ENCODE data around the gene DNAH8. TPM values are rescaled to one million over a fixed set of nuclear protein-coding genes. Genes with fewer than 3 reads are reported as not detected.

The DNAH8 gene
- total and polyA plus RNA-seq, 10 donors = 0.20 to 15.6 (median 5.2) TPM

GRCh38 chr6:38722727-38723334 is 7.7 kb downstream of the DNAH8 start:
- Histone ChIP-seq H3K36me3 (no peaks in the 10 kb centered on the region), H3K4me1 (no peaks in the 10 kb centered on the region), H3K27me3 (replicated peaks in 1 of 7) (peaks cover 0 to 19% (median 5%) of the 10 kb centered on the region in 7 donors), H3K9me3 (peaks cover 0 to 12% (median 0%) of the 10 kb centered on the region in 8 donors), H3K4me3 (peak overlapping the region in 6 of 8 donors; percentile 3 to 57 (median 16)), H3K27ac (peak overlapping the region in 5 of 8 donors; percentile 10 to 46 (median 38))
- DNase-seq = no peak
- 83 to 91% (median 88%) methylated on average over 26 of the region's 26 CpGs for WGBS, 5 donors
- intact Hi-C loops (cut with DNase I; ENCODE audit: low total_unique reads) = no loop called here
- TF ChIP-seq POLR2A (IDR thresholded peaks at IDR 0.05) (no peak), POLR2AphosphoS5 (IDR thresholded peaks at IDR 0.05) (peak in 1 of 3 donors; percentile 49)

GRCh38 chr6:38723783-38724182 is 8.7 kb downstream of the DNAH8 start:
- Histone ChIP-seq H3K27ac (peak overlapping the region in 2 of 8 donors; percentile 42 to 46), H3K9me3 (peaks cover 0 to 12% (median 0%) of the 10 kb centered on the region in 8 donors), H3K4me3 (peak overlapping the region in 4 of 8 donors; percentile 9 to 57 (median 25)), H3K36me3 (no peaks in the 10 kb centered on the region), H3K27me3 (replicated peaks in 1 of 7) (peaks cover 0 to 18% (median 5%) of the 10 kb centered on the region in 7 donors), H3K4me1 (no peaks in the 10 kb centered on the region)
- DNase-seq = no peak
- WGBS, 5 donors = 83 to 99% (median 91%) methylated on average over 5 of the region's 5 CpGs
- intact Hi-C loops (cut with DNase I; ENCODE audit: low total_unique reads) = no loop called here
- TF ChIP-seq CTCF (IDR thresholded peaks at IDR 0.05 in 8 of 11, conservative IDR thresholded peaks at IDR 0.05 in 3 of 11) = no peak
- TF ChIP-seq POLR2AphosphoS5 (IDR thresholded peaks at IDR 0.05) = no peak
- TF ChIP-seq POLR2A (IDR thresholded peaks at IDR 0.05) = no peak

- Histone ChIP-seq H3K9me3 (peaks cover 0 to 12% (median 0%) of the 10 kb centered on the region in 8 donors), H3K4me3 (peak overlapping the region in 2 of 8 donors; percentile 8 to 57), H3K36me3 (no peaks in the 10 kb centered on the region), H3K4me1 (no peaks in the 10 kb centered on the region), H3K27me3 (replicated peaks in 1 of 7) (peaks cover 0 to 12% (median 5%) of the 10 kb centered on the region in 7 donors), H3K27ac (no peak overlapping the region)
- WGBS, 5 donors = 66 to 87% (median 72%) methylated on average over 5 of the region's 5 CpGs
- intact Hi-C loops (cut with DNase I; ENCODE audit: low total_unique reads) = no loop called here
- DNase-seq = no peak
- no peak for TF ChIP-seq POLR2AphosphoS5 (IDR thresholded peaks at IDR 0.05)
- TF ChIP-seq CTCF (IDR thresholded peaks at IDR 0.05 in 8 of 11, conservative IDR thresholded peaks at IDR 0.05 in 3 of 11) = no peak
- TF ChIP-seq POLR2A (IDR thresholded peaks at IDR 0.05) = no peak
These were observed 9.2 kb downstream of the DNAH8 start for GRCh38 chr6:38724343-38724742.

- no peak for TF ChIP-seq POLR2AphosphoS5 (IDR thresholded peaks at IDR 0.05)
- no peak for TF ChIP-seq CTCF (IDR thresholded peaks at IDR 0.05 in 8 of 11, conservative IDR thresholded peaks at IDR 0.05 in 3 of 11)
- no peak for TF ChIP-seq POLR2A (IDR thresholded peaks at IDR 0.05)
- no peaks in the 10 kb centered on the region for H3K4me1 ChIP-seq
- H3K27me3 ChIP-seq (replicated peaks in 1 of 7) = no peaks in the 10 kb centered on the region
- 31 to 64% (median 43%) methylated on average over 4 of the region's 4 CpGs for WGBS, 5 donors
- intact Hi-C loops (cut with DNase I; ENCODE audit: low total_unique reads) = no loop called here
- H3K36me3 ChIP-seq = no peaks in the 10 kb centered on the region
- H3K4me3 ChIP-seq = no peak overlapping the region
- H3K27ac ChIP-seq = no peak overlapping the region
- no peak for DNase-seq
- H3K9me3 ChIP-seq = peaks cover 0 to 6% (median 0%) of the 10 kb centered on the region in 8 donors
These were observed 10.5 kb downstream of the DNAH8 start for GRCh38 chr6:38725414-38726183.

Measured in spleen (tissue), 11 donors.